Smooth muscle cell of the coronary artery (primary cell): ENCODE measurements around the gene GPR39. TPM values are rescaled to one million over a fixed set of nuclear protein-coding genes. Genes with fewer than 3 reads are reported as not detected.

ENCODE experiments used
- total RNA-seq: library from RNA; depleted of rRNA; stranded (reverse); fragments of >200 nt; gene quantifications from 2 replicates; pipeline ENCODE4 v1.2.3, GENCODE V29; 2014; ENCODE audit warnings: low replicate concordance

The GPR39 gene
- 0.98 and 6.2 TPM in 2 replicates for total RNA-seq

GRCh38 chr2:132416723-132417395 is at the start of gene GPR39:
Gene GPR39, plus strand, starts transcription at chr2:132416805.

GRCh38 chr2:132669908-132670495 is 253.4 kb downstream of the GPR39 start, which contains the start of gene LYPD1:
Gene LYPD1, minus strand, starts transcription at chr2:132670205. Its CDS starts 273 bp downstream, at chr2:132669932.

